Hair follicle dermal papilla cell (primary cell): Measurements from ENCODE around the gene COPS9. TPM values are rescaled to one million over a fixed set of nuclear protein-coding genes. Genes with fewer than 3 reads are reported as not detected.

ENCODE experiments used
- total RNA-seq: library from RNA; depleted of rRNA; stranded (reverse); fragments of >200 nt; gene quantifications from 2 replicates; pipeline ENCODE4 v1.2.3, GENCODE V29; 2012

The COPS9 gene
- total RNA-seq = 31.0 and 37.8 TPM in 2 replicates

GRCh38 chr2:240136013-240136670, at the start of gene COPS9:
Gene COPS9, minus strand, starts transcription at chr2:240136305. Its CDS starts 21 bp downstream, at chr2:240136284.

GRCh38 chr2:240140511-240140910, 4.4 kb upstream of the COPS9 start, which contains the start of gene OTOS:
Gene OTOS, minus strand, starts transcription at chr2:240140658. Its CDS starts 332 bp downstream, at chr2:240140326.

Other genes starting within 250 kb of the COPS9 start
- gene NDUFA10, start 111.0 kb downstream of the COPS9 start, total RNA-seq = 74.0 and 95.8 TPM in 2 replicates
- gene OR6B2, start 105.9 kb downstream of the COPS9 start, total RNA-seq = not detected in 2 replicates
- not detected in 2 replicates for gene OR6B3, start 82.8 kb downstream of the COPS9 start, total RNA-seq
- gene OTOS, start 4.4 kb upstream of the COPS9 start, total RNA-seq = not detected in 2 replicates